K562 (cell line): ENCODE data around the gene POLD2. TPM values are rescaled to one million over a fixed set of nuclear protein-coding genes. Genes with fewer than 3 reads are reported as not detected.

Source experiments
- DMBX1 ChIP-seq: fragments of 250-450 bp; sonication (Bioruptor Pico); IDR thresholded peaks from 2 replicates; pipeline ENCODE4 v1.8.0; 2022; ENCODE audit warnings: inconsistent platforms, mild to moderate bottlenecking, moderate library complexity, borderline replicate concordance
- LEF1 ChIP-seq: fragments of 450-650 bp; IDR thresholded peaks from 2 replicates; pipeline ENCODE4 v1.6.1; 2016; ENCODE audit warnings: mild to moderate bottlenecking
- MTA2 ChIP-seq: fragments of 450-650 bp; IDR thresholded peaks from 2 replicates; pipeline ENCODE4 v1.6.1; 2016; ENCODE audit warnings: low read depth
- MYNN ChIP-seq, 2 experiments: sonication (generic); formaldehyde crosslinking in 1 of 2; IDR thresholded peaks; 2 replicates each; pipeline versions ENCODE4 v1.5.0 to v1.6.1; 2016 to 2020; ENCODE audit warnings: antibody characterized with exemption in 1 of 2, missing genetic modification reagents in 1 of 2
- NR3C1 ChIP-seq: sonication (generic); formaldehyde crosslinking; IDR thresholded peaks from 2 replicates; pipeline ENCODE4 v1.8.1; 2022; ENCODE audit warnings: missing genetic modification reagents
- RBBP5 ChIP-seq: fragments of 200-600 bp; sonication (generic); IDR thresholded peaks from 2 replicates; pipeline ENCODE4 v1.6.1; 2012; ENCODE audit warnings: borderline replicate concordance, mild to moderate bottlenecking, low read length, control low read depth, inconsistent platforms; ENCODE audit not compliant: insufficient read depth, poor library complexity, severe bottlenecking
- RBM15 ChIP-seq: fragments of 200-400 bp; formaldehyde crosslinking; IDR thresholded peaks from 2 replicates; pipeline ENCODE4 v1.6.1; 2018; ENCODE audit warnings: mild to moderate bottlenecking, low read length, moderate library complexity; ENCODE audit not compliant: insufficient read depth
- SMAD1 ChIP-seq: fragments of 150-350 bp; IDR thresholded peaks from 2 replicates; pipeline ENCODE4 v1.6.1; 2014; ENCODE audit warnings: low read length, low read depth; ENCODE audit not compliant: partially characterized antibody
- TEAD2 ChIP-seq: fragments of 450-650 bp; IDR thresholded peaks from 2 replicates; pipeline ENCODE4 v1.6.1; 2016; ENCODE audit warnings: missing genetic modification characterization, control low read depth, missing compliant biosample characterization
- YBX1 ChIP-seq: fragments of 450-650 bp; IDR thresholded peaks from 2 replicates; pipeline ENCODE4 v1.7.1; 2016; ENCODE audit warnings: mild to moderate bottlenecking
- ZNF165 ChIP-seq: fragments of 250-450 bp; sonication (Bioruptor Pico); IDR thresholded peaks from 2 replicates; pipeline ENCODE4 v1.4.0; 2020; ENCODE audit warnings: borderline replicate concordance
- polyA plus RNA-seq, 8 experiments: library from polyadenylated mRNA; depleted of rRNA in 4 of 8; stranded (reverse) in 5 of 8; unstranded in 3 of 8; fragments of >200 nt; fragmentation: Nextera tagmentation in 2 of 8; fragmentation: Illumina TruSeq in 1 of 8; extraction: Ambion mirVana in 2 of 8; extraction: Trizol in 1 of 8; gene quantifications; 2 replicates each; pipeline versions ENCODE4 v1.2.1 to v1.2.3, GENCODE V29; 2011 to 2014; ENCODE audit warnings: inconsistent platforms in 1 of 8, missing spikeins in 1 of 8
- total RNA-seq, 7 experiments: library from RNA; depleted of rRNA in 6 of 7; stranded (reverse); fragments of >200 nt in 6 of 7; fragmentation: Illumina TruSeq in 2 of 7; extraction: Trizol in 2 of 7; gene quantifications; 2 replicates each; pipeline versions ENCODE4 v1.2.1 to v1.2.3, GENCODE V29; 2011 to 2021; ENCODE audit warnings: low replicate concordance in 1 of 7
- TF ChIP-seq, protein P1 (sequence below): fragments of 450-650 bp; IDR thresholded peaks from 2 replicates; pipeline ENCODE4 v1.6.1; 2018; ENCODE audit not compliant: partially characterized antibody
- TF ChIP-seq, protein P2 (sequence below): sonication (generic); formaldehyde crosslinking; IDR thresholded peaks from 2 replicates; pipeline ENCODE4 v1.8.0; 2022; ENCODE audit warnings: mild to moderate bottlenecking, missing genetic modification reagents
- TF ChIP-seq, protein P3 (sequence below): sonication (generic); formaldehyde crosslinking; IDR thresholded peaks from 2 replicates; pipeline ENCODE4 v1.8.1; 2023; ENCODE audit warnings: mild to moderate bottlenecking, missing genetic modification reagents, moderate library complexity
- TF ChIP-seq, protein P4 (sequence below): fragments of 450-650 bp; formaldehyde crosslinking; IDR thresholded peaks from 2 replicates; pipeline ENCODE4 v1.4.0; 2022; ENCODE audit warnings: missing genetic modification characterization
- TF ChIP-seq, protein P5 (sequence below), 2 experiments: fragments of 200-800 bp in 1 of 2; sonication (Bioruptor generic) in 1 of 2; sonication (generic) in 1 of 2; formaldehyde crosslinking in 1 of 2; IDR thresholded peaks in 1 of 2; conservative IDR thresholded peaks in 1 of 2; 2 replicates each; pipeline versions ENCODE4 v1.5.0 to v1.6.1; 2016 to 2020; ENCODE audit warnings: missing compliant biosample characterization in 1 of 2, missing genetic modification characterization in 1 of 2, missing genetic modification reagents in 1 of 2

Gene POLD2
- total and polyA plus RNA-seq, 9 of the 15 experiments (the other 6 are each of a cell fraction or from before 2014, with no cell fraction given), result 29.7 to 259 (median 225) TPM

DNA sequence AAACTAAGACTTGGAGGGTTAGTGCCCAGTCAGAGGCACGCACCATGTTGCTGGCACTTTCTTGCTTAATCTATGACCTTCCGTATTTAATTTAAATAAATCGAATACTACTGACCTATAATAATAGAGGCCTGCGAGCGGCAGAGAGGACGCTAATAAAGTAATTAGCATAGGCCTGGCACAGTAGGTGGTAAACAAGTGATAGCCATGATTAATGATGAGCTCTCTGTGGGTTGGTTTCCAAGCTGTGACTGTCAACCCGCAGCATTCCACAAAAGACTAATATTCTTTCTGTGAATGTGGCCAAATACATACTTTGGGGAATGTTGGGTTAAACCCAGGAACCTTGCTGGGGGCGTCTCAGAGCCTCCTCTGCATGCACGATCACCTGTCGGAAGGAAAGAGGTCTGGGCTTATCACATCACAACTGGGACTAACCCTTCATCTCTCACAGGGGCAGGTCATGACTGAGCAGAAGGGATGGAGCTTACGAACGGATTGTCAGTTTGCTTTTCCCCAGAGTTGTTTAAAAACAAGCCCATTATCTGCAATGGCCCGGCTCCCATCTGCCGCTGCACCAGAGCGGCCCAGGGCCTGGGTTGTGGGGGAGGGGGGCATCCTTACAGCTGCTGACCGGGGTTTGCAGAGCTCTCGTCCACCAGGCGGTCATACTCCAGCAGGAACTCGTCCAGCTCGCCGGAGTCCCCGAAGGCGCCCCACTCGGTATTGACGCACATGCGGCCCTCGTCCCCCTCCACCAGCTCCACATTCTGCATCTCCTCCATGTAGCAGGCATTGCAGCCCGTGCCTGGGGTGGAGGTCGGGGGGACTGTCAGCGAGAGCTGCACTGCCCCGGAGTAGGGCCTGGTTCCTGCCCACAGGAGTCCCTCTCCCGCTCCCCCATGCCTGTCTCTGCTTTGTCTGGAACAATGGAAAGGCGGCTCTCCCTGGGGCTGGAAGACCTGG is 24.0 kb upstream of the POLD2 start (continued):
- TF ChIP-seq, protein P1, sequence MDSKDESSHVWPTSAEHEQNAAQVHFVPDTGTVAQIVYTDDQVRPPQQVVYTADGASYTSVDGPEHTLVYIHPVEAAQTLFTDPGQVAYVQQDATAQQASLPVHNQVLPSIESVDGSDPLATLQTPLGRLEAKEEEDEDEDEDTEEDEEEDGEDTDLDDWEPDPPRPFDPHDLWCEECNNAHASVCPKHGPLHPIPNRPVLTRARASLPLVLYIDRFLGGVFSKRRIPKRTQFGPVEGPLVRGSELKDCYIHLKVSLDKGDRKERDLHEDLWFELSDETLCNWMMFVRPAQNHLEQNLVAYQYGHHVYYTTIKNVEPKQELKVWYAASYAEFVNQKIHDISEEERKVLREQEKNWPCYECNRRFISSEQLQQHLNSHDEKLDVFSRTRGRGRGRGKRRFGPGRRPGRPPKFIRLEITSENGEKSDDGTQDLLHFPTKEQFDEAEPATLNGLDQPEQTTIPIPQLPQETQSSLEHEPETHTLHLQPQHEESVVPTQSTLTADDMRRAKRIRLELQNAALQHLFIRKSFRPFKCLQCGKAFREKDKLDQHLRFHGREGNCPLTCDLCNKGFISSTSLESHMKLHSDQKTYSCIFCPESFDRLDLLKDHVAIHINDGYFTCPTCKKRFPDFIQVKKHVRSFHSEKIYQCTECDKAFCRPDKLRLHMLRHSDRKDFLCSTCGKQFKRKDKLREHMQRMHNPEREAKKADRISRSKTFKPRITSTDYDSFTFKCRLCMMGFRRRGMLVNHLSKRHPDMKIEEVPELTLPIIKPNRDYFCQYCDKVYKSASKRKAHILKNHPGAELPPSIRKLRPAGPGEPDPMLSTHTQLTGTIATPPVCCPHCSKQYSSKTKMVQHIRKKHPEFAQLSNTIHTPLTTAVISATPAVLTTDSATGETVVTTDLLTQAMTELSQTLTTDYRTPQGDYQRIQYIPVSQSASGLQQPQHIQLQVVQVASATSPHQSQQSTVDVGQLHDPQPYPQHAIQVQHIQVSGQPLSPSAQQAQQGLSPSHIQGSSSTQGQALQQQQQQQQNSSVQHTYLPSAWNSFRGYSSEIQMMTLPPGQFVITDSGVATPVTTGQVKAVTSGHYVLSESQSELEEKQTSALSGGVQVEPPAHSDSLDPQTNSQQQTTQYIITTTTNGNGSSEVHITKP, result peak; percentile 51
- TF ChIP-seq SMAD1 (peak; percentile 37), YBX1 (no peak), RBM15 (no peak), NR3C1 (CRISPR knock-in tag) (no peak), RBBP5 (peak; percentile 76), ZNF165 (CRISPR knock-in tag) (no peak), TEAD2 (tag) (no peak), MYNN (IDR thresholded peaks at IDR 0.05) (no peak), MYNN (CRISPR knock-in tag; IDR thresholded peaks at IDR 0.05) (no peak), DMBX1 (CRISPR knock-in tag) (peak; percentile 56; the same call in 1 of the 2 replicates), MTA2 (peak; percentile 68), LEF1 (peak; percentile 91)
- TF ChIP-seq, protein P2, sequence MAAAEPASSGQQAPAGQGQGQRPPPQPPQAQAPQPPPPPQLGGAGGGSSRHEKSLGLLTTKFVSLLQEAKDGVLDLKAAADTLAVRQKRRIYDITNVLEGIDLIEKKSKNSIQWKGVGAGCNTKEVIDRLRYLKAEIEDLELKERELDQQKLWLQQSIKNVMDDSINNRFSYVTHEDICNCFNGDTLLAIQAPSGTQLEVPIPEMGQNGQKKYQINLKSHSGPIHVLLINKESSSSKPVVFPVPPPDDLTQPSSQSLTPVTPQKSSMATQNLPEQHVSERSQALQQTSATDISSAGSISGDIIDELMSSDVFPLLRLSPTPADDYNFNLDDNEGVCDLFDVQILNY (CRISPR knock-in tag), result no peak
- TF ChIP-seq, protein P3, sequence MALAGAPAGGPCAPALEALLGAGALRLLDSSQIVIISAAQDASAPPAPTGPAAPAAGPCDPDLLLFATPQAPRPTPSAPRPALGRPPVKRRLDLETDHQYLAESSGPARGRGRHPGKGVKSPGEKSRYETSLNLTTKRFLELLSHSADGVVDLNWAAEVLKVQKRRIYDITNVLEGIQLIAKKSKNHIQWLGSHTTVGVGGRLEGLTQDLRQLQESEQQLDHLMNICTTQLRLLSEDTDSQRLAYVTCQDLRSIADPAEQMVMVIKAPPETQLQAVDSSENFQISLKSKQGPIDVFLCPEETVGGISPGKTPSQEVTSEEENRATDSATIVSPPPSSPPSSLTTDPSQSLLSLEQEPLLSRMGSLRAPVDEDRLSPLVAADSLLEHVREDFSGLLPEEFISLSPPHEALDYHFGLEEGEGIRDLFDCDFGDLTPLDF, result no peak
- TF ChIP-seq, protein P4, sequence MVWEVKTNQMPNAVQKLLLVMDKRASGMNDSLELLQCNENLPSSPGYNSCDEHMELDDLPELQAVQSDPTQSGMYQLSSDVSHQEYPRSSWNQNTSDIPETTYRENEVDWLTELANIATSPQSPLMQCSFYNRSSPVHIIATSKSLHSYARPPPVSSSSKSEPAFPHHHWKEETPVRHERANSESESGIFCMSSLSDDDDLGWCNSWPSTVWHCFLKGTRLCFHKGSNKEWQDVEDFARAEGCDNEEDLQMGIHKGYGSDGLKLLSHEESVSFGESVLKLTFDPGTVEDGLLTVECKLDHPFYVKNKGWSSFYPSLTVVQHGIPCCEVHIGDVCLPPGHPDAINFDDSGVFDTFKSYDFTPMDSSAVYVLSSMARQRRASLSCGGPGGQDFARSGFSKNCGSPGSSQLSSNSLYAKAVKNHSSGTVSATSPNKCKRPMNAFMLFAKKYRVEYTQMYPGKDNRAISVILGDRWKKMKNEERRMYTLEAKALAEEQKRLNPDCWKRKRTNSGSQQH (CRISPR knock-in tag), result no peak
- TF ChIP-seq, protein P5, sequence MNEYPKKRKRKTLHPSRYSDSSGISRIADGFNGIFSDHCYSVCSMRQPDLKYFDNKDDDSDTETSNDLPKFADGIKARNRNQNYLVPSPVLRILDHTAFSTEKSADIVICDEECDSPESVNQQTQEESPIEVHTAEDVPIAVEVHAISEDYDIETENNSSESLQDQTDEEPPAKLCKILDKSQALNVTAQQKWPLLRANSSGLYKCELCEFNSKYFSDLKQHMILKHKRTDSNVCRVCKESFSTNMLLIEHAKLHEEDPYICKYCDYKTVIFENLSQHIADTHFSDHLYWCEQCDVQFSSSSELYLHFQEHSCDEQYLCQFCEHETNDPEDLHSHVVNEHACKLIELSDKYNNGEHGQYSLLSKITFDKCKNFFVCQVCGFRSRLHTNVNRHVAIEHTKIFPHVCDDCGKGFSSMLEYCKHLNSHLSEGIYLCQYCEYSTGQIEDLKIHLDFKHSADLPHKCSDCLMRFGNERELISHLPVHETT (CRISPR knock-in tag; conservative IDR thresholded peaks at IDR 0.05 in 1 of 2, IDR thresholded peaks at IDR 0.05 in 1 of 2), result no peak; a peak in 1 of 4 replicates
